ENCODE data around the gene HSD17B8.

DNA sequence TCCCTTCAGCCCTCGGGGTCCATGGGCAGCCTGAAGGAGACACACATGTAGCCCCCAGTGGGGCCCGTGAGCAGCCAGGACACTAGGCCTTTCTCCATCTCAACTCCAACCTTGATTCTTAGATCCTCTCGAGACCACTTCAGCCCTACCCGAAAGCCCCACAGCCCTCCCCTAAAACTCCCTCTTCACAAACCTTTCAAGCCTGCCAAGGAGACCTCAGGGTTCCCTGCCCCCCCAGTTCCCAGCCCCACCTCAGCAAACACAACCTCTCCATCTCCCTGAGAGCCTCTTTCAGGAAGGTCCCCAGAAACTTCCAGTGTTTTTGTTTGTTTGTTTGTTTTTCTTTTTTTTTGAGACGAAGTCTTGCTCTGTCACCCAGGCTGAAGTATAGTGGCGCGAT, 23.3 kb upstream of the HSD17B8 start:
- TF ChIP-seq, protein P1, sequence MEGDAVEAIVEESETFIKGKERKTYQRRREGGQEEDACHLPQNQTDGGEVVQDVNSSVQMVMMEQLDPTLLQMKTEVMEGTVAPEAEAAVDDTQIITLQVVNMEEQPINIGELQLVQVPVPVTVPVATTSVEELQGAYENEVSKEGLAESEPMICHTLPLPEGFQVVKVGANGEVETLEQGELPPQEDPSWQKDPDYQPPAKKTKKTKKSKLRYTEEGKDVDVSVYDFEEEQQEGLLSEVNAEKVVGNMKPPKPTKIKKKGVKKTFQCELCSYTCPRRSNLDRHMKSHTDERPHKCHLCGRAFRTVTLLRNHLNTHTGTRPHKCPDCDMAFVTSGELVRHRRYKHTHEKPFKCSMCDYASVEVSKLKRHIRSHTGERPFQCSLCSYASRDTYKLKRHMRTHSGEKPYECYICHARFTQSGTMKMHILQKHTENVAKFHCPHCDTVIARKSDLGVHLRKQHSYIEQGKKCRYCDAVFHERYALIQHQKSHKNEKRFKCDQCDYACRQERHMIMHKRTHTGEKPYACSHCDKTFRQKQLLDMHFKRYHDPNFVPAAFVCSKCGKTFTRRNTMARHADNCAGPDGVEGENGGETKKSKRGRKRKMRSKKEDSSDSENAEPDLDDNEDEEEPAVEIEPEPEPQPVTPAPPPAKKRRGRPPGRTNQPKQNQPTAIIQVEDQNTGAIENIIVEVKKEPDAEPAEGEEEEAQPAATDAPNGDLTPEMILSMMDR (IDR thresholded peaks at IDR 0.05), result no peak
- no peak for TF ChIP-seq ZFX (IDR thresholded peaks at IDR 0.05; ENCODE audit: borderline replicate concordance)

All from 22Rv1 (cell line).